Cardiac muscle cell (in vitro differentiated cells and primary cell): ENCODE results near the gene LRIG1. TPM values are rescaled to one million over a fixed set of nuclear protein-coding genes. Genes with fewer than 3 reads are reported as not detected.

Source experiments
- DNase-seq, 2 donors: peaks; one replicate each; pipeline versions ENCODE4 v3.0.0 to v3.0.0-alpha.2; 2010 to 2017; ENCODE audit warnings: low read depth in 1 of 2, low spot score in 1 of 2
- H3K27ac ChIP-seq: fragments of 200-600 bp; sonication (generic); 2 replicates; pipeline ENCODE4 v1.5.1; 2016
- H3K27me3 ChIP-seq: fragments of 200-600 bp; sonication (generic); 2 replicates; pipeline ENCODE4 v1.6.0; 2016; ENCODE audit warnings: control low read depth
- H3K36me3 ChIP-seq: fragments of 200-600 bp; sonication (generic); 2 replicates; pipeline ENCODE4 v1.5.1; 2016; ENCODE audit warnings: control low read depth
- H3K4me1 ChIP-seq: fragments of 200-600 bp; sonication (generic); 2 replicates; pipeline ENCODE4 v1.8.1; 2017; ENCODE audit warnings: low read depth, mild to moderate bottlenecking, mixed run types
- H3K4me3 ChIP-seq: fragments of 200-600 bp; sonication (generic); 2 replicates; pipeline ENCODE4 v1.5.1; 2016; ENCODE audit warnings: mild to moderate bottlenecking
- H3K9me3 ChIP-seq: fragments of 200-600 bp; sonication (generic); 2 replicates; pipeline ENCODE4 v1.5.1; 2017; ENCODE audit warnings: low read depth, mild to moderate bottlenecking, control low read depth
- CTCF ChIP-seq: IDR thresholded peaks from 2 replicates; pipeline ENCODE4 v1.5.1; 2012; ENCODE audit warnings: low read depth, mild to moderate bottlenecking, low read length
- polyA plus RNA-seq: library from polyadenylated mRNA; unstranded; fragments of >200 nt; fragmentation: Nextera tagmentation; extraction: Ambion mirVana; gene quantifications from 2 replicates; pipeline ENCODE4 v1.2.1, GENCODE V29; 2016
- total RNA-seq: library from RNA; depleted of rRNA; stranded (reverse); fragments of >200 nt; gene quantifications from 2 replicates; pipeline ENCODE4 v1.2.3, GENCODE V29; 2016

Gene LRIG1
- total and polyA plus RNA-seq, 2 experiments from 2014 or later, result 27.8 to 51.1 TPM

- H3K27ac ChIP-seq, result no peak overlapping the region
- H3K4me1 ChIP-seq, result no peaks in the 10 kb centered on the region
- no peaks in the 10 kb centered on the region for H3K27me3 ChIP-seq
- TF ChIP-seq CTCF, result no peak
- DNase-seq, result no peak
- peaks cover 15% of the 10 kb centered on the region for H3K36me3 ChIP-seq
- H3K4me3 ChIP-seq, result no peak overlapping the region
- H3K9me3 ChIP-seq, result no peaks in the 10 kb centered on the region
Measured at GRCh38 chr3:66394019-66394752, 106.6 kb downstream of the LRIG1 start.

GRCh38 chr3:66393333-66394005 is 107.4 kb downstream of the LRIG1 start:
- Histone ChIP-seq H3K4me1 (no peaks in the 10 kb centered on the region), H3K4me3 (no peak overlapping the region), H3K27ac (no peak overlapping the region), H3K36me3 (peaks cover 13% of the 10 kb centered on the region), H3K9me3 (no peaks in the 10 kb centered on the region), H3K27me3 (no peaks in the 10 kb centered on the region)
- TF ChIP-seq CTCF, result no peak
- DNase-seq, result peak in 1 of 2 donors; percentile 55

GRCh38 chr3:66392966-66393332 is 107.9 kb downstream of the LRIG1 start:
- Histone ChIP-seq H3K9me3 (no peaks in the 10 kb centered on the region), H3K27me3 (no peaks in the 10 kb centered on the region), H3K4me3 (no peak overlapping the region), H3K27ac (no peak overlapping the region), H3K36me3 (peaks cover 13% of the 10 kb centered on the region), H3K4me1 (no peaks in the 10 kb centered on the region)
- TF ChIP-seq CTCF, result no peak
- no peak for DNase-seq

GRCh38 chr3:66392512-66392911 is 108.3 kb downstream of the LRIG1 start:
- Histone ChIP-seq H3K9me3 (no peaks in the 10 kb centered on the region), H3K27ac (no peak overlapping the region), H3K27me3 (no peaks in the 10 kb centered on the region), H3K36me3 (peaks cover 13% of the 10 kb centered on the region), H3K4me3 (no peak overlapping the region), H3K4me1 (no peaks in the 10 kb centered on the region)
- TF ChIP-seq CTCF, result no peak
- no peak for DNase-seq

GRCh38 chr3:66390013-66390412 is 110.8 kb downstream of the LRIG1 start:
- TF ChIP-seq CTCF, result no peak
- Histone ChIP-seq H3K4me1 (no peaks in the 10 kb centered on the region), H3K27me3 (no peaks in the 10 kb centered on the region), H3K9me3 (no peaks in the 10 kb centered on the region), H3K4me3 (no peak overlapping the region), H3K27ac (no peak overlapping the region), H3K36me3 (peaks cover 12% of the 10 kb centered on the region)
- DNase-seq, result no peak
